ENCODE data around the gene ATOX1. TPM values are rescaled to one million over a fixed set of nuclear protein-coding genes. Genes with fewer than 3 reads are reported as not detected.

The ATOX1 gene
- total and polyA plus RNA-seq, 9 of the 15 experiments (the other 6 are each of a cell fraction or from before 2014, with no cell fraction given) = 59.2 to 318 (median 86.2) TPM

- TF ChIP-seq MGA (IDR thresholded peaks at IDR 0.05) (no peak), C11orf30 (IDR thresholded peaks at IDR 0.05; ENCODE audit: low read depth) (no peak), SLC30A9 (CRISPR knock-in tag; IDR thresholded peaks at IDR 0.05) (no peak), TRIM24 (IDR thresholded peaks at IDR 0.05) (no peak), TARDBP (IDR thresholded peaks at IDR 0.05) (no peak), ZNF224 (CRISPR knock-in tag; IDR thresholded peaks at IDR 0.05) (no peak)
Measured at GRCh38 chr5:151764801-151765200, 6.4 kb upstream of the ATOX1 start (continued).
